Small intestine (tissue), 7 donors: ENCODE results near the gene ZNF600. TPM values are rescaled to one million over a fixed set of nuclear protein-coding genes. Genes with fewer than 3 reads are reported as not detected.
A peak's percentile ranks its signal among the peaks of the same experiment; 100 is the strongest.
"Not testable (repeated sequence)": the region's sequence is repeated elsewhere in the genome, so short reads cannot be mapped to it uniquely, and the experiment has no call there.

Source experiments
- DNase-seq, 2 donors: peaks; one replicate each; pipeline versions ENCODE4 v3.0.0 to v3.0.0-alpha.2; 2013
- FAIRE-seq: peaks from 2 replicates; lab custom pipeline; 2012; peaks lifted over from hg19 to GRCh38; lab: Jason Lieb, UNC
- H3K27ac ChIP-seq, 3 donors: one replicate each; pipeline ENCODE4 v1.5.1; 2013; ENCODE audit warnings: low read length in 2 of 3, mild to moderate bottlenecking in 2 of 3, control low read depth in 1 of 3, inconsistent platforms in 1 of 3, low read depth in 1 of 3, moderate library complexity in 1 of 3
- H3K27me3 ChIP-seq, 3 donors: one replicate each; pipeline ENCODE4 v1.6.1; 2013; ENCODE audit warnings: low read length in 3 of 3, inconsistent platforms in 1 of 3; ENCODE audit not compliant: control insufficient read depth in 3 of 3, insufficient read depth in 3 of 3
- H3K36me3 ChIP-seq, 3 donors: one replicate each; pipeline ENCODE4 v1.6.1; 2013; ENCODE audit warnings: low read length in 3 of 3, inconsistent platforms in 1 of 3, low read depth in 1 of 3, mild to moderate bottlenecking in 1 of 3, moderate library complexity in 1 of 3; ENCODE audit not compliant: control insufficient read depth in 3 of 3, insufficient read depth in 2 of 3
- H3K4me1 ChIP-seq, 3 donors: one replicate each; pipeline ENCODE4 v1.6.1; 2013; ENCODE audit warnings: low read length in 2 of 3, inconsistent platforms in 1 of 3, low read depth in 1 of 3, mild to moderate bottlenecking in 1 of 3, moderate library complexity in 1 of 3; ENCODE audit not compliant: control insufficient read depth in 3 of 3, insufficient read depth in 2 of 3
- H3K4me3 ChIP-seq, 3 donors: one replicate each; pipeline ENCODE4 v1.5.1; 2013; ENCODE audit warnings: low read length in 3 of 3, control low read depth in 1 of 3, inconsistent platforms in 1 of 3, low read depth in 1 of 3, mild to moderate bottlenecking in 1 of 3, moderate library complexity in 1 of 3
- H3K9me3 ChIP-seq, 2 donors: one replicate each; pipeline ENCODE4 v1.6.1; 2013; ENCODE audit warnings: low read depth in 1 of 2, low read length in 1 of 2; ENCODE audit not compliant: control insufficient read depth in 2 of 2, insufficient read depth in 1 of 2
- WGBS, 3 donors: extraction: QIAGEN DNeasy Blood & Tissue Kit; methylation state at CpG; one replicate each; pipeline ENCODE4 v1.1.7; 2013; 5-methylcytosine and 5-hydroxymethylcytosine counted together
- polyA plus RNA-seq, 4 donors: library from polyadenylated mRNA; stranded (reverse) in 3 of 4; unstranded in 1 of 4; fragments of 200-250 nt in 3 of 4; fragments of 120-200 nt in 1 of 4; gene quantifications; one replicate each; pipeline versions ENCODE4 v1.2.1 to v1.2.3, GENCODE V29; 2013
- donor health status: healthy with polysubstance abuse.
- donor health status: control.
- donor health status: control.
- donor health status: Bipolar disorder and iron deficiency.
- donor health status: healthy.

ZNF600 gene
- polyA plus RNA-seq, 4 donors = 4.9 to 19.8 (median 17.8) TPM

GRCh38 chr19:52756447-52756846 is 30.1 kb downstream of the ZNF600 start:
- not testable (repeated sequence) for H3K36me3 ChIP-seq, H3K27ac ChIP-seq, H3K4me3 ChIP-seq, DNase-seq, FAIRE-seq, H3K27me3 ChIP-seq, H3K4me1 ChIP-seq
- WGBS, 3 donors = 73 to 81% (median 74%) methylated on average over 2 of the region's 2 CpGs
- H3K9me3 ChIP-seq = peaks cover 0 to 12% of the 10 kb centered on the region in 2 donors

DNA sequence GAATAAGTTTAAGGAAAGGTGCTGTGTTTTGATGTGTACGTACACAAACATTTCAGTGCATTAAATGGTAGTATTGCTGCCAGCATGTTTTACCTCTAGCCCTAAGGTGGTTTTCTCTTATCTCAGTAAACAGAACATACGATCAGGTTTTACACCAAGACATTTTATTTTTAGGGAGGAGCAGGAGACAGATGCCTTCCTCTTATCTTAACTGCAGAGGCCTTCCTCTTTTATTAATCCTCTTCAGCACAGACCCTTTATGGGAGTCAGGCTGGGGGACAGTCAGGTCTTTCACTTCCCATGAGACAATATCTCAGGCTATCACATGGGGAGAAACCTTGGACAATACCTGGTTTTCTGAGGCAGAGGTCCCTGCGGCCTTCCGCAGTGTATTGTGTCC is 36.8 kb downstream of the ZNF600 start:
- FAIRE-seq = no peak

DNA sequence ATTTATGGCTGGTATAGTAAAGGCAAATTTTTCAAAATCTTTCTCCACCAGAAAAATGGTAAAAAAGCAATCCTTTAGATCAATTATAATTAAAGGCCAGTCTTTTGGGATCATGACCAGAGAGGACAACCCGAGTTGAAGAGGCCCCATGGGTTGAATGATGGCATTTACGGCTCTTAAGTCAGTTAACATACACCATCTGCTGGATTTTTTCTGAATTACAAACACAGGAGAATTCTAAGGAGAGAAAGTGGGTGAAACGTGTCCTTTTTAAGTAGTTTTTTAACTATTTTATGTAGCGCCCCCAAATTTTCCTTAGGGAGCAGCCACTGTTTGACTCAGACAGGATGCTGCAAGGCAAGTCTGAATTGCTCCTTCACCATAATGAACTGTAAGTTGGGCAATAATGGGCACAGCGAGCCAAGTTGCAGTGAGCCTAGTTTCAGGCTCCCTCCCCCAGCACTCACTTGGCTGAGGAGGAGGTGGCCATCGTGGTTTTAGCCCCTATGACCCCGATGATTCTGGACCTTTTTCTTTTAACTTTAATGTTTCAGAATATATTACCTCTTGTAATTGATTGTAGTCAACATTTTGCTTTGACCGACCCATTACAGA is 38.1 kb downstream of the ZNF600 start:
- H3K36me3 ChIP-seq = no peaks in the 10 kb centered on the region
- H3K9me3 ChIP-seq = no peaks in the 10 kb centered on the region
- H3K4me1 ChIP-seq = no peaks in the 10 kb centered on the region
- H3K4me3 ChIP-seq = no peak overlapping the region
- no peak overlapping the region for H3K27ac ChIP-seq
- no peaks in the 10 kb centered on the region for H3K27me3 ChIP-seq
- FAIRE-seq (no peak), DNase-seq (peak; percentile 9 to 50)
- 29 to 38% (median 37%) methylated on average over 8 of the region's 8 CpGs for WGBS, 3 donors

More for the DNA sequence above, 36.8 kb downstream of the ZNF600 start:
- Histone ChIP-seq H3K9me3 (no peaks in the 10 kb centered on the region), H3K4me1 (no peaks in the 10 kb centered on the region), H3K36me3 (no peaks in the 10 kb centered on the region), H3K27ac (no peak overlapping the region), H3K27me3 (no peaks in the 10 kb centered on the region), H3K4me3 (no peak overlapping the region)
- 63 to 76% (median 67%) methylated on average over 4 of the region's 4 CpGs for WGBS, 3 donors
- DNase-seq = no peak

- not testable (repeated sequence) for H3K36me3 ChIP-seq, H3K27me3 ChIP-seq, H3K9me3 ChIP-seq, H3K4me1 ChIP-seq, DNase-seq, H3K27ac ChIP-seq, FAIRE-seq, H3K4me3 ChIP-seq
- 58 to 75% (median 70%) methylated on average over 10 of the region's 10 CpGs for WGBS, 3 donors
Measured at GRCh38 chr19:52745919-52746318, 40.7 kb downstream of the ZNF600 start.

GRCh38 chr19:52743091-52743490 is 43.5 kb downstream of the ZNF600 start:
- no peaks in the 10 kb centered on the region for H3K27me3 ChIP-seq
- H3K9me3 ChIP-seq = no peaks in the 10 kb centered on the region
- H3K4me3 ChIP-seq = no peak overlapping the region
- no peaks in the 10 kb centered on the region for H3K4me1 ChIP-seq
- FAIRE-seq (no peak), DNase-seq (no peak)
- H3K27ac ChIP-seq = no peak overlapping the region
- H3K36me3 ChIP-seq = no peaks in the 10 kb centered on the region
- 83 to 88% (median 87%) methylated on average over 3 of the region's 3 CpGs for WGBS, 3 donors

DNA sequence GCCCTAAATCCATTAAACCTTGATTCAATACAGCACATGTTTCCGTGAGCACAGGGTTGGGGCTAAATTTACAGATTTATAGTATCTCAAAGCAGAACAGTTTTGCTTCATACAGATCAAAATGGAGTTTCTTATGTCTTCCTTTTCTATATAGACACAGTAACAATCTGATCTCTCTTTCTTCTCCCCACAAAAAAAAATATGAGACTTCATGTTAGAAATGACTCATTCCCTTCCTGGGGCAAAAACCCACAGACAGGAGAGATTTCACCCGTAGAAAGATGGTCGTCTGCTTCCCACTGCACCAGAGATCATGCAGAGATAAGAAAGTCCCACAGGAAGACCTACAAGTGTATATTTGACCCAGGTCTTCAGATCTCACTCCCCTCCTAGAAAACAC is 44.1 kb downstream of the ZNF600 start:
- no peaks in the 10 kb centered on the region for H3K9me3 ChIP-seq
- no peak for DNase-seq
- 45 to 77% (median 61%) methylated on average over 3 of the region's 3 CpGs for WGBS, 3 donors
- H3K27me3 ChIP-seq = no peaks in the 10 kb centered on the region
- H3K36me3 ChIP-seq = no peaks in the 10 kb centered on the region
- no peak overlapping the region for H3K4me3 ChIP-seq
- no peak overlapping the region for H3K27ac ChIP-seq
- no peak for FAIRE-seq
- no peaks in the 10 kb centered on the region for H3K4me1 ChIP-seq

- no peak for FAIRE-seq
- Histone ChIP-seq H3K9me3 (no peaks in the 10 kb centered on the region), H3K4me3 (no peak overlapping the region), H3K27ac (no peak overlapping the region), H3K27me3 (no peaks in the 10 kb centered on the region), H3K4me1 (no peaks in the 10 kb centered on the region), H3K36me3 (no peaks in the 10 kb centered on the region)
- no peak for DNase-seq
- 64 to 72% (median 65%) methylated on average over 6 of the region's 6 CpGs for WGBS, 3 donors
Measured at GRCh38 chr19:52741951-52742485, 44.6 kb downstream of the ZNF600 start.

- not testable (repeated sequence) for DNase-seq, H3K9me3 ChIP-seq, FAIRE-seq, H3K36me3 ChIP-seq, H3K4me1 ChIP-seq, H3K27me3 ChIP-seq, H3K27ac ChIP-seq, H3K4me3 ChIP-seq
- 61 to 83% (median 73%) methylated on average over 7 of the region's 7 CpGs for WGBS, 3 donors
Measured at GRCh38 chr19:52741371-52741770, 45.2 kb downstream of the ZNF600 start.

DNA sequence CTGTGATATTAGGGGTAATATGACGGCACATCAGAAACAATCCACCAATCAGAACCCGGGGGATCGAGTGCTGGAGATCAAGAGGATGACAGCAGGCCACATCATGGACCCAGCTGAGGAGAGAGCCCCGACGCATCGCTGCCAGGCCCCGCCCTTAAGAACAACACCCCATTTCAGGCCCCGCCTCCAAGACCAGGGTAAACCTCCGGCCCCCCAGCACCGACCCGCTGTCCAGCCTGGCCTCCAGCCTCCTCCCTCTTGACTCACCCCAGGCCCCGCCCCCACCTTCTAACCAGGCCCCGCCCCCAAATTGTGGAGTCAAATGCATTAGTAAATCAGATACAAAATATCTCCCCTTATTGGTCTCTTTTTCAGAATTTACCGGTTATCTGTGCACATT is 47.0 kb downstream of the ZNF600 start:
- H3K4me3 ChIP-seq = no peak overlapping the region
- FAIRE-seq = no peak
- no peaks in the 10 kb centered on the region for H3K36me3 ChIP-seq
- H3K9me3 ChIP-seq = no peaks in the 10 kb centered on the region
- DNase-seq = no peak
- no peak overlapping the region for H3K27ac ChIP-seq
- no peaks in the 10 kb centered on the region for H3K27me3 ChIP-seq
- 80 to 88% (median 83%) methylated on average over 13 to 14 of the region's 14 CpGs for WGBS, 3 donors
- H3K4me1 ChIP-seq = no peaks in the 10 kb centered on the region
